ENCODE measurements around the gene ATRX. TPM values are rescaled to one million over a fixed set of nuclear protein-coding genes. Genes with fewer than 3 reads are reported as not detected.

The ATRX gene
- total RNA-seq, 2 donors from 2014 or later = 124 to 177 TPM

DNA sequence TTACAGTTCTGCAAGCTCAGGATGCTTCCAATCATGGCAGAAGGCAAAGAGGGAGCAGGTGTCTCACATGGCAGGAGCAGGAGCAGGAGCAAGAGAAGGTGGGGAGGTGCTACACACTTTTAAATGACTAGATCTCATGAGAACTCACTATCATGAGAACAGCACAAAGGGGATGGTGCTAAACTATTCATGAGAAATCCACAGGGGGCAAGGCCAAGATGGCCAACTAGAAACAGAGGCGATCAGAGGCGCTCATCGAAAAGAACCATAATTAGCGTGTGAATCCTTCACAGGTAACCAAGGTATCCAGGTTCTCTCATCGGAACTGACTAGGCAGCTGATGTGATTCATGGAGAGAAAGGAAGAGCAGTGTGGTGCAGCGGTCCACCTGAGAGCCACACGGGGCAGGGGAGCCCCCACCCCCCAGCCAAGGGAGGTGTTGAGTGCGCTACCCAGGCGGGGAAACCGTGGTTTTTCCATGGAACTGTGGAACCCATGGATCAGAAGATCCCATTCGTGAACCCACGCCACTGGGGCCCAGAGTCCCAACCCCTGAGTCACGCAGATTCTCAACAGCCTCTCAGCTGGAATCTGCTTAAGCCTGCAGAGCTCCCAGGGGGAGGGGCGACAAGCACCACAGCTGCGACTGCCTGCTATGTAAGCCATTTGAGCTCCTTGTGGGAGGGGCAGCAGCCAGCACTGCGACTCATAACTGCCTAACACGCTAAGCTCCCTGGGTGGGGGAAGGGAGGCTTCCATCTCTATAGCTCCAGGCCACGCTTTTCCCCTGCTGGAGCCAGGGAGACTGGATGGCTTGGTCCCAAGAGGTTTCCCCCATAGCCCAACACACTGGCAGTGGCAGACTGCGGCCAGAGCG, 292.1 kb downstream of the ATRX start:
- Histone ChIP-seq H3K27me3 (replicated peaks; ENCODE audit: insufficient read depth) (no peaks in the 10 kb centered on the region), H3K4me3 (no peak overlapping the region), H3K36me3 (no peaks in the 10 kb centered on the region), H3K4me1 (ENCODE audit: control insufficient read depth in 1 of 2, low read depth in 2 of 2) (no peaks in the 10 kb centered on the region), H3K27ac (no peak overlapping the region), H3K9me3 (no peaks in the 10 kb centered on the region)
- ATAC-seq (ENCODE audit: insufficient number of reproducible peaks, low FRiP score, low read depth) (no peak), DNase-seq (ENCODE audit: low spot score) (no peak)
- TF ChIP-seq CTCF (IDR thresholded peaks at IDR 0.05) = no peak

- no peaks in the 10 kb centered on the region for H3K27me3 ChIP-seq (replicated peaks; ENCODE audit: insufficient read depth)
- no peak for DNase-seq (ENCODE audit: low spot score)
- no peak for ATAC-seq (ENCODE audit: insufficient number of reproducible peaks, low FRiP score, low read depth)
- no peak overlapping the region for H3K4me3 ChIP-seq
- no peaks in the 10 kb centered on the region for H3K36me3 ChIP-seq
- TF ChIP-seq CTCF (IDR thresholded peaks at IDR 0.05) = no peak
- no peak overlapping the region for H3K27ac ChIP-seq
- no peaks in the 10 kb centered on the region for H3K9me3 ChIP-seq
- H3K4me1 ChIP-seq (ENCODE audit: control insufficient read depth in 1 of 2, low read depth in 2 of 2) = no peaks in the 10 kb centered on the region
These were observed 302.0 kb downstream of the ATRX start for GRCh38 chrX:77484045-77484444.

GRCh38 chrX:77455437-77455836, 330.6 kb downstream of the ATRX start:
- no peak for ATAC-seq (ENCODE audit: insufficient number of reproducible peaks, low FRiP score, low read depth)
- no peak overlapping the region for H3K27ac ChIP-seq

More at GRCh38 chrX:77455437-77455836, 330.6 kb downstream of the ATRX start:
- no peak for DNase-seq (ENCODE audit: low spot score)
- TF ChIP-seq CTCF (IDR thresholded peaks at IDR 0.05) = no peak
- Histone ChIP-seq H3K36me3 (no peaks in the 10 kb centered on the region), H3K4me1 (ENCODE audit: control insufficient read depth in 1 of 2, low read depth in 2 of 2) (peaks cover 0 to 10% of the 10 kb centered on the region in 2 donors), H3K9me3 (no peaks in the 10 kb centered on the region), H3K27me3 (replicated peaks; ENCODE audit: insufficient read depth) (no peaks in the 10 kb centered on the region), H3K4me3 (no peak overlapping the region)

Other genes starting within 250 kb of the ATRX start
- gene MAGT1, start 109.2 kb upstream of the ATRX start, total RNA-seq = 10 to 100 TPM; 54.3 to 56.1 TPM
- 100 to 1,000 TPM; 136 to 204 TPM for gene COX7B, start 113.3 kb upstream of the ATRX start, total RNA-seq
- 10 to 100 TPM; 11.8 to 18.2 TPM for gene ATP7A, start 124.5 kb upstream of the ATRX start, total RNA-seq
- gene PGAM4, start 183.4 kb upstream of the ATRX start, total RNA-seq = not detected